ENCODE results near the gene CGAS. TPM values are rescaled to one million over a fixed set of nuclear protein-coding genes. Genes with fewer than 3 reads are reported as not detected.
"Not testable (repeated sequence)": the region's sequence is repeated elsewhere in the genome, so short reads cannot be mapped to it uniquely, and the experiment has no call there.

CGAS gene
- total RNA-seq, 1 experiment from 2014 or later = 25.5 TPM

- H4K20me1 ChIP-seq (ENCODE audit: insufficient read depth) = no peaks in the 10 kb centered on the region
- peaks cover 11% of the 10 kb centered on the region for H3K4me1 ChIP-seq (replicated peaks; ENCODE audit: insufficient read depth)
- H2AFZ ChIP-seq = peak within 1 kb of the TSS; percentile 99
- peaks cover 21% of the 10 kb centered on the region; the same call in 1 of the 2 replicates for H3F3A ChIP-seq (ENCODE audit: insufficient read depth, low read depth)
- DNase-seq = peak; percentile 78 to 84
- BruUV-seq (replicated peaks) = TSS peak; percentile 62
- H3K9me3 ChIP-seq (ENCODE audit: insufficient read depth, low read depth) = no peaks in the 10 kb centered on the region
- H3K79me2 ChIP-seq (ENCODE audit: low read depth) = peaks cover 34% of the 10 kb centered on the region
- H3K36me3 ChIP-seq (ENCODE audit: low read depth) = peaks cover 9% of the 10 kb centered on the region
- TF ChIP-seq CTCF (conservative IDR thresholded peaks at IDR 0.05) = no peak
- TF ChIP-seq EZH2 (IDR thresholded peaks at IDR 0.05; ENCODE audit: low read depth) = no peak
- H3K27me3 ChIP-seq (ENCODE audit: insufficient read depth, low read depth) = no peaks in the 10 kb centered on the region
- peak within 1 kb of the TSS; percentile 89 for H3K4me3 ChIP-seq
- H3K27ac ChIP-seq = peak within 1 kb of the TSS; percentile 93
- intact Hi-C loops (cut with micrococcal nuclease; ENCODE audit: unreplicated experiment) = loop anchor here (5.0 kb wide), 1 partner anchor 46 kb away; no protein-coding TSS in a partner anchor
- ChIA-PET POLR2A (ENCODE audit: unreplicated experiment) (interaction anchor here (0.5 to 1.7 kb wide), 12 partner anchors 11 to 1814 kb away, joined by 3 to 18 read pairs (median 6); partner anchors contain the start of genes CGAS, EEF1A1 and SLC17A5), CTCF (interaction anchor here (1.1 to 1.3 kb wide), 2 partner anchors 54 to 191 kb away, joined by 3 to 5 read pairs; no protein-coding TSS in a partner anchor)
- H3K4me2 ChIP-seq = peak within 1 kb of the TSS; percentile 84
- no peaks in the 10 kb centered on the region for H3K9me2 ChIP-seq (ENCODE audit: insufficient read depth)
These were observed 9.6 kb upstream of the CGAS start, which contains the start of gene MTO1 for GRCh38 chr6:73461537-73462350. Gene MTO1, plus strand, starts transcription at chr6:73461737. Its CDS starts 118 bp downstream, at chr6:73461855.

- Histone ChIP-seq H3K4me3 (no peak overlapping the region), H3K9me3 (ENCODE audit: insufficient read depth, low read depth) (no peaks in the 10 kb centered on the region), H4K20me1 (ENCODE audit: insufficient read depth) (no peaks in the 10 kb centered on the region), H2AFZ (no peak overlapping the region), H3K4me2 (no peak overlapping the region), H3F3A (ENCODE audit: insufficient read depth, low read depth) (peaks cover 32% of the 10 kb centered on the region), H3K79me2 (ENCODE audit: low read depth) (peaks cover 28% of the 10 kb centered on the region), H3K36me3 (ENCODE audit: low read depth) (peaks cover 4% of the 10 kb centered on the region; the same call in 1 of the 2 replicates), H3K27me3 (ENCODE audit: insufficient read depth, low read depth) (no peaks in the 10 kb centered on the region), H3K27ac (no peak overlapping the region), H3K9me2 (ENCODE audit: insufficient read depth) (no peaks in the 10 kb centered on the region), H3K4me1 (replicated peaks; ENCODE audit: insufficient read depth) (peaks cover 19% of the 10 kb centered on the region)
- POLR2A ChIA-PET (ENCODE audit: unreplicated experiment) = no interaction called here
- no TSS peak for BruUV-seq (replicated peaks)
- no peak for DNase-seq
- intact Hi-C loops (cut with micrococcal nuclease; ENCODE audit: unreplicated experiment) = loop anchor here (5.0 kb wide), 1 partner anchor 47 kb away; no protein-coding TSS in a partner anchor
- TF ChIP-seq CTCF (conservative IDR thresholded peaks at IDR 0.05) (no peak), EZH2 (IDR thresholded peaks at IDR 0.05; ENCODE audit: low read depth) (no peak)
- CTCF ChIA-PET = no interaction called here
These were observed 8.0 kb upstream of the CGAS start for GRCh38 chr6:73460056-73460455.

- POLR2A ChIA-PET (ENCODE audit: unreplicated experiment); H3K27me3 ChIP-seq (ENCODE audit: insufficient read depth, low read depth); H3K27ac ChIP-seq; BruUV-seq (replicated peaks); H2AFZ ChIP-seq; H3K4me2 ChIP-seq; H4K20me1 ChIP-seq (ENCODE audit: insufficient read depth); intact Hi-C loops (cut with micrococcal nuclease; ENCODE audit: unreplicated experiment); H3K9me3 ChIP-seq (ENCODE audit: insufficient read depth, low read depth); H3K4me3 ChIP-seq; H3K36me3 ChIP-seq (ENCODE audit: low read depth); H3K9me2 ChIP-seq (ENCODE audit: insufficient read depth); CTCF ChIA-PET; DNase-seq: not testable (repeated sequence)
- Histone ChIP-seq H3K79me2 (ENCODE audit: low read depth) (peaks cover 27% of the 10 kb centered on the region), H3F3A (ENCODE audit: insufficient read depth, low read depth) (peaks cover 32% of the 10 kb centered on the region), H3K4me1 (replicated peaks; ENCODE audit: insufficient read depth) (peaks cover 19% of the 10 kb centered on the region)
These were observed 7.4 kb upstream of the CGAS start for GRCh38 chr6:73459474-73459873.

Measured in PC-9 (cell line).